Endometrial microvascular endothelial cells (primary cell): Measurements from ENCODE around the gene COL4A2. TPM values are rescaled to one million over a fixed set of nuclear protein-coding genes. Genes with fewer than 3 reads are reported as not detected.

Source experiments
- in situ Hi-C: cut with HindIII; loops from 2 replicates; pipeline ENCODE4 v1.10.0; 2017; ENCODE audit warnings: low sequenced_read_pairs, low pct_unique_long_range_greater_than_20kb; ENCODE audit errors: inconsistent ontology term
- total RNA-seq: library from RNA; depleted of rRNA; stranded (reverse); fragments of >200 nt; gene quantifications from one replicate; pipeline ENCODE4 v1.2.3, GENCODE V29; 2015; ENCODE audit errors: inconsistent ontology term

Gene COL4A2
- total RNA-seq: 444 TPM

DNA sequence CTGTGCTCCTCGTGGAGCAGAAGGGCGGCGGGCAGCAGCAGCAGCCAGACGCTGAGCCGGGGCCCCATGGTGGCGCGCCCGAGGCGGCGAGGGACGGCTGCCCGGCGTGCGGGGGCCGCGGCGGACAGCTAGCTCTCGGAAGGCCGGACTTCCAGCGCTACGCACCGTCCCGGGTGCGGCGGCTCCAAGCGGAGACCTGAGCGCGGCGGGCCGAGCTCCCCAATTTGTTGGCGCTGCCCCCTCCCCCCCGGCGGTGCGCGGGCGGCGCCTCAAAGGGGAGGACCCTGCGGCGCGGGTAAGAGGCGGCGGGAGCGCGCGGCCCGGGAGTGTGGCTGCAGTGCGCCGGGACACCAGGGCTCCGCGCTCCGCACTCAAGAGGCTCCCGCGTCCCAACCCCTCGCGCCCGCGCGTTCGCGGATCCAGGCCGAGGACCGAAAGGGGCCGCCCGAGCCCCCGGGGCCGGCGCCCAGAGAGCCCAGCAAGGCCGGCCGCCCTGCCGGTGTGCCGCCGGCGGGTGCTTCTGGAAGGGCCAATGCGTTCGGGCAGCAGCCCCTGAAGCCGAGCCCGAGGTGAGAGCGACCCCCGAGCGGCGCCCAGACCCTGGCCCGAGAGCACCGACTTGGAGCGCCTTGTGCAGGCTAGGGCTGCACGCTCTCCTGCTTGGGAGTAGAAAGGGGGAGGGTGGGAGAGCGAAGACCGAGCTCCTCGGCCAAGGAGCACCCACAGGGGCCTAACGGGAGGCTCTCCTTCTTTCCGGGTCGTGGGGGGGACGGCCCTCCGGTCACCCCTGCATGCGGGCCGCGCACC is at the start of gene COL4A2, which contains the start of gene COL4A1:
Gene COL4A2 (plus strand): TSS at position 325 of the 807 bp plus-strand sequence. CDS start 620 bp downstream, outside the sequence.
Gene COL4A1 (minus strand): TSS at position 198 of the 807 bp plus-strand sequence. CDS start 130 bp downstream, at position 68.
- in situ Hi-C loops: no loop called here

DNA sequence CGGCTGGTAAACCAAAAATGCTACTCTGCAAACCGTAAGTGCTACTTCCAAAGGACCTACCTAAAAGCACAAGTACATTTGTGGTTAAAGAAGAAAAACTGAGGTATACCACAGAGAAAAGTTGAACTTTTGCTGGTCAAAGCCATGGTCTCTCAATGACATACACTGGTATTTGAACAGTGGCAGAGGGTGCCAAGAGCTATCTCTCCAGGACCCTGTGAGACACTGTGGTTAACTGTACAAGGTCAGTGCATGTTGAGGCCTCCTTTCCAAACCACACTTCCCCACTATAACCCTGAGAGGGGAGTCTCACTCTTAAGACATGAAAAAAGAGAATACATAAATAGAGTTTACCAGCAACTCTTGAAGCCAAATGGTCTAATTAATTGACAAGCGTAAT is 49.7 kb upstream of the COL4A2 start:
- in situ Hi-C loops: no loop called here

DNA sequence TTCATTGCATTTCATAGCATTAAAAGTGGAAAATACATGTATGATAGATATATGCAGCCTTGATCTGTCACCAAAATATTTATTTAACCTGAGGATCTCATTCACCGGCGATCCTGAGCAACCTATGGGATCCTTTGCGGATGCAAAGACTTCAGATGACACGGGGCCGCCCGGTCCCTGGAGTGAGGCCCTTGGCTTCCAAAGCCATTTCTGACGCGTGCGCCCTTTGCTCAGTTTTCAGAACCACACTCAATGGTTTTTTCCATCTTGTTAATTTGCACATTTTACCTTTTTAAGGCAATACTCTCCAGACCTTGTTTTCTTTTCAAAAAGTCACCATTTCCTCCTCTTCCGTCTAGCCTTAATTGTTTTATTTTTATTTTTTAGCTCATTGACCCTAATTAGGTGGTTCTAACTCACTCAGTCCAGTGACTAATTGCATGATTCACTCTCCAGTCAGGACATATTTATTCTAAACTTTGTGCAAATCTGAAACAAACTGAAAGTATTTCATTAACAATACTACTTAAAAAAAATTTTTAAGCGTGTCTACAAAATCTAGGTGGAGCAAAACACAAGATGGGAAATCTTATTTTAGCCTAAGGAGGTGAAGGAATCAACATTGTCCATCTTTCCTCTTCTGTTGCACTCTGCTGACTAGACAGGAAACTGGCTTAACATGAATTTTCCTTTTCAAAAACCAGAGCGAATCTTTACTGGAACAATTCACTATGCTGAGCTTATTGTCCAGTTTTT is 48.0 kb upstream of the COL4A2 start:
- in situ Hi-C loops: no loop called here

DNA sequence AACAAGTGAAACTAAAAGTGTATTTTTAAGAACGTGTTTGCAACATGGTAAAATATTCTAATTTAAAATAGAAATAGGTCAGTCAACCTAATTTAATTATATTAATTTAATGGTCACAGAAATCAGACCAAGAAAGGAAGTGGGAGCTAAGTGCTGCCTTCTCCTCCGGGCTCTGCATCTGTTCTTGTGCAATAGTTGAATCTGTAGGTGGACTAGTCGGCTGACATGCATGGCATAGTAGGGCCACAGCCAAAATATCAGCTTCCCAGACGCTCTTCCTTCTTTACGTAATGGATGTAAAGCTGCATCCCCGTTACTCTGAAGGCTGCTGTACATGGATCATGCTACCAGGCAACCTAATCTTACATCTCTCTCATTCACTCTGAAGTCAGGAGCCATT is 47.4 kb upstream of the COL4A2 start:
- in situ Hi-C loops: no loop called here

DNA sequence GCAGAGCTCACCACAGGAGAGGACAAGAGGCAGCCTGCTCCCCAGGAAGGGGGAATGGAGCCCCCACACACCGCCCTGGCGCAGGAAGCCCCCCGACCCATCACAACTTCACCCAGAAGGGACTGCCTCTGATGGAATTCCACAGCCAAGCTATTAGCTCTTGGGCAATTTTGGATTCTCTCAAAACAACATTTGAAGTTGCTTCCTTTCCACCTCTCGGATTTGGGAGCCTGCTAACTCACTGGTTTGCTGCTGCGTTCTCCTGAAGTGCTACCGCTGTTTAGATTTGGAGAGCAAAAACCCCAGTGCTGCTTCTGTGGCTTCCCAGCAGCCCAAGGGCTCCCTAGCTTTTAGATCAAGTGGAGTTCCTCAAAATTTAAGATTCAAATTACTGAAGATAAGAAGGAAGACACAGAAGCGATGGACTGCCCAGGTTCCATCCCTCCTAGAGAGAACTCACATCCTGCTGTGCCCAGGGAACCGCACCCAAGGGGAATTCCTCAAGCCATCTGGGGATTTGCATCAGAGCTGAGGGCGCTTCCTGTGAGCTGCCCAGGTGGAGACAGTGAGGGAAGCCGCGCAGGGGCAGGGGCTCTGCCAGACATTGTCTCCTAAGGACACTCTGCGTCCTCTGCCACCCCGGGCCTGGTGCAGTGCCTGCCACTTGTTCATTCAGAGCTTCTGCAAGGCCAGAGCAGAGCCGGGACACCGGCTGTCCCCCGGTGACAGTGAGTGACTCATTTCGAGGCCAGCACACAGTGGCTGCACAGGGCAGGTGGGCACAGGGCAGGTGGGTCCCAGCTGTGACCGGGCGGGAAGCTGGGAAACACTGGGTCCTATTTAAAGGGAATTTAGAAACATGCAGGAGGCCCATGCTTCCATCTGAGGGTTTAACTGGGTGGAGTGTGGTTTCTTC is 45.7 kb upstream of the COL4A2 start:
- in situ Hi-C loops: no loop called here

DNA sequence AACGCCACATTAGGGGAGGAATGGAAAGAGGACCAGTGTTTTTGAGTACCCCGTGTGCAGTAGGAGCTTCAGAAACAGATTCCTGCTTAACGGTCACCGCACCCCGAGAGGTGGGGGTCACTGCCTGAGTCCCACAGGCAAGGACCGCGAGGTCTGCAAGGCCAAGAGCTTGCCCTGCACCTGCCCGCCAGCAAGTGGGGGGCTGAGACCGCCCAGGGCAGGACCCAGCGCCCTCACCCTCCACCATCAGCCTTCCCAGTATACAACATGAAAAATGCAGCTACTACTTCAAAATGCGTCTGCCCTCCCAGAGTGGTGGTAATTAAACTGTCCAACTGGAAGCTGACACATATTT is 45.0 kb upstream of the COL4A2 start:
- in situ Hi-C loops: no loop called here

DNA sequence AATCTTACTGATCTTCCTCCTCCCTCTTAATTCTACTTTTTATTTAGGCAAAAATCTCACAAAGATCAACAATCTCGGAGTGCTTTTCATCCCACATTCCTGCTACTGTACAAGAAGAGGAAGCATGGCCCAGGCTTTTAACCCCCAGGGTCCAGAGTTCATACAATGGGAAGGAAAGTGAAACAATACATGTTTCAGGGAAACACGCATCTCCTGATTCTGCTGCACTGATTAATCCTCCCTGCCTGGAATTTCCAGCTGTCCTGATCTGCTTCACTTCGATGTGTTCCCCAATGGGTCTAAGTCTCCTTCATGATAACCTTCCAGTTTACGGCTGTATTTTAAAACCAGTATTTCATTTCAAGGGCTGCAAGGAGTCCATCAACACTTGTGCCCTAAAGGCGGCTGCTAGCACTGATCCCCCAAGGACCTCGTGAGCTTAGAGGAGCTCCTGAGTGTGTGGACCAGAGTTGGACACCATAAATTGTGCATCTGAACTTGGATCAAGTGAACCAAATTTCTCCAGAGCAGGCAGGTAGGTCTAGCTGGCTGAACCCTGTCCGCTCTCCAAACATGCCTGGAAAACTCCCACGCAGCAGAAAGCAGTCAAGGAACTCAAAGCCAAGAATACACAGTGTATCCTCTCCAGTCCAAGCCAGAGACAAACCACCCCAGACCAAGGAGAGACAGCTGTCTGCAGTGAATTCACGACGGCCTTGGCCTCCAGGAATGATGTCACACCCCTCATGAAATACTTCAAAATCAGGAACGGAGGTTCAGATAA is 44.4 kb upstream of the COL4A2 start:
- in situ Hi-C loops: no loop called here

DNA sequence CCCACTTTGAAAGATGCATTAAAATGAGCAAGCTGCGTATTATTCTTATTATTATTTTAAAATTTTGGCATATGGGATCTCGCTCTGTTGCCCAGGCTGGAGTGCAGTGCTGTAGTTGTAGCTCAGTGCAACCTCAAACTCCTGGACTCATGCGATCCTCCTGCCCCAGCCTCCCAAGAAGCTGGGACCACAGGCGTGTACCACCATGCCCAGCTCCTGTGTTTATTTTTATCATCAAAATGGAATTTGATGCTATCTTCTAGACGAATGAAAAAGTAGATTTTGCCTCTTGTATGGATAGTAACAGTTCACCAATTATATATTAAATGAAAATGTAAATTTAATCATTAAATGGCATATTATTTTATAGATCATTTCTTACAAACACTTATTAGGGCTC is 43.7 kb upstream of the COL4A2 start:
- in situ Hi-C loops: no loop called here

DNA sequence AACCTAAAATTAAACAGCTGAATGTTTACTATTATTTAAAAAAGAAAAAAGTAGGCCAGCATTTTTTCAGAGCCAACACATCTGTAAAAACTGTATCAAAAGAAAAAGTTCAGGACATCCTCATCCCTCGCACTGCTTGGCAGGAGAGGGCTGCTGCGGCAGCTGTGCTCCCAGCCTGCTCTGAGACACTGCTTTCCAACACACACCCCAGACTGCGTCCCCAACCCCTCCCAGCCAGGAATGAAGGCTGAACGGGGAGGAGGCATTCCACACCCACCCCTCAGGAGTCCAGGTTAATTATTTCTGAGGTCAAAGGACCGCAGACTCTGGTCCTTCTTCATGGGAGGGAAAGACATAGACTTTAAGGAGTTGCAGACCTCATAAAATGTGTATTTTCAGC is 43.2 kb upstream of the COL4A2 start:
- in situ Hi-C loops: no loop called here

DNA sequence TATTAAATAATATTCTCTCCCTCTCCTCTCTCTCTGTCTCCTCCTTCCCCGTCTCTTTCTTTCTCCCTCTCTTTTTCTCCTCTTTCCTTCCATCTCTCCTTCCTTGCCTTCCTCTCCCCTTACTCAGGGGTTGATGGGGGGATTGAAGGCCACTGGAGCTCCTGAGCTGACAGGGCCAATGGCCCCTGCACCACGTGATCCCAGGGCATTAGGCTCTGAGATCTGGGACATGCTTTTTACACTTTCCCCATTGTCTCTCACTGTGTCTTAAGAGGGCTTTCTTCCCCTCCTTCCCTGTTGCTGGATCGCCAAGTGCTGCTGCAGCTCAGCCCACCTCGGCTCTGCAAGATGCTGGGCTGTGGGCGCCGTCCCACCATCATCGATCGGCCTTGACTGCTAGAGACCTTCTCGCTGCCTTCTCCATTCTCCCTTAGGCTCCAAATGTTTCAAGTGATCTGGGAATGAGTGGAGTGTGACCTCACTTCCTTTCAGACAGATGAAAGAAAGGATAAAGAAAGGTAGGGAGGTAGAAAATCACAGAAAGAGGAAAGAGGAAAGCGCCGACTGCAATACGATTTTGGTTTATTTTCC is 42.3 kb upstream of the COL4A2 start:
- in situ Hi-C loops: no loop called here

DNA sequence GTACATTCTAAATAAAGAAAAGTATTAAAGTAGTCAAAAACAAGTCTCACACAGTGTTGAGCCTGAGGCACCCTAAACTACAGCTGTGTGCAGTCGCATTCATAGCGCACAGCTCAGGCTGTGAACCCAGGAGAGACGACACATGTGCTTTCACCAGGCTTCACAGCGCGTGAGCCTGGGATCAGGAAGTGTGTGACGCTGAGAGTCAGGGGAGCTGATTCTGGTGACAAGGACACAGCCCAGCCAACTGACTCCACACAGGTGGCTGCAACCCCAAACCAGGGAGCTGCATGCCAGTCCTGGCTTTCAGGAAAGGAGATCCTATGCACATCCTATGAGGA is 41.8 kb upstream of the COL4A2 start:
- in situ Hi-C loops: no loop called here

DNA sequence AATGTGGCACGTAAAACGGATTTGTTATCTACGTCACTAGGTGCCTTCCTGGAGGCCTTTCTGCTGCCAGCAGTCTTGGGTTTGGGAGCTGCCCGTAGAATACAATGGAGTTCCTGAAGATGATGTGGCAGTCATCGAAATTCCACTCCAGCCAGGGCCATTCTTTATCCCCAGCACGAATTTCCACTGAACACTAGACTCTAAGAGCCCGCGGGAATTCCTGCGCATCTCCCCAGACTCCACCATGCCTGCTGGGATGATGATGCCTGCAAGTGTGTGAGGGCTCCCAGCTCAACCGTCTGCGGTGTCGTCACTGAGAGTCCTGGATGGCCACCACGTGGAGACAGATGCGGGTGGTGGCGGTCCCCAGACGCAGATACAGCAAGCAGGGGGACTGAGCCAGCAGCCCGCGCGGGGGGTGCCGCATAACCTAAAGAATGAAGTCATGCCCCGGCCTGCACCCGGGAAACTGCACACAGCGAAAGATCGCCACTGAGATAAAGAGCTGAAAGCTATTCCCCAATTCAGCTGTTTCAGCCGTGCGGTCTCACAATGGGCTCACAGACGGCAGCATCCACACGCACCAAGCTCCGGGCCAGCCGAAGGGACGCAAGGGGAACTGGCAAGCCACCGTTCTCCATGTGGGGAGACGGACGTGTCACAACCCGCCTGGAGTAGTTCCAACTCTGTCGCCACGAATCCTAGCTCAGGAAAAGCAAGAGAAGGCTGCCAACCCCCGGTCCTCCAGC is 41.2 kb upstream of the COL4A2 start:
- in situ Hi-C loops: no loop called here

DNA sequence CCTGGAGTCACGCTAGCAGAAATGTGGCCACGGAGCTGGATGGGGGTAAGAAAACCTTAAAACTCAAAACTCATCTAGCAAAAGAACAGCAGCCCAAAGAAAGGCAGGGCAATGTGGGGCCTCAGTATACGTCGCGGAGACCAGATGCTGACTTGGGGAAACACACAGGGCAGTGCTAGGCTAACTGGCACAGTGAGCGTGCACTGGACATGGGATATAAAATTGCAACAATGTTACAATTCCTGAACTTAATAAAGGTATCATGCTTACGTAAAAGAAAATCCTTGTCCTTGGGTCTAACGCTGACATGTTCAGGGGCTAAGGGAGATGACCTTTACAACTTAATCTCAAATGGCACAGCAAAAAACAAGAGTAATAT is 40.7 kb upstream of the COL4A2 start:
- in situ Hi-C loops: no loop called here

DNA sequence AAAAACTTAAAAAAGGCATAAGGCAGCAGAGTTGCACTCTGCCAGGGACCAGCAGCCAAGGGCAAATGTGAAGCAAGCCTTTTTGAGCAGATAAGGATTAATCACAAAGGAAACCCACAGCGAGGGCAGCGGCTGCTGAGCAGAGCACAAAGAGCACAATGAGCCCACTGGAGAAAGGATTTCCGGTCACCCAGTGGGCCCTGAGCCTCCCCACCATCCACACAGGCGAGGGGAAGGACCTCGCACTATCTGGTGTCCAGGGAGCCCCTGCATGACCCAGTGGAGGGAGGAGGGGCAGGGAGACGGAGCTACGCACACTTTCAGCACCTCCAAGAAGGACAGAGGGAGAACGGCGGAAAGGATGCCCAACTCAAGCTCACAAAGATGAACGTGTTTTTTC is 40.1 kb upstream of the COL4A2 start:
- in situ Hi-C loops: no loop called here

DNA sequence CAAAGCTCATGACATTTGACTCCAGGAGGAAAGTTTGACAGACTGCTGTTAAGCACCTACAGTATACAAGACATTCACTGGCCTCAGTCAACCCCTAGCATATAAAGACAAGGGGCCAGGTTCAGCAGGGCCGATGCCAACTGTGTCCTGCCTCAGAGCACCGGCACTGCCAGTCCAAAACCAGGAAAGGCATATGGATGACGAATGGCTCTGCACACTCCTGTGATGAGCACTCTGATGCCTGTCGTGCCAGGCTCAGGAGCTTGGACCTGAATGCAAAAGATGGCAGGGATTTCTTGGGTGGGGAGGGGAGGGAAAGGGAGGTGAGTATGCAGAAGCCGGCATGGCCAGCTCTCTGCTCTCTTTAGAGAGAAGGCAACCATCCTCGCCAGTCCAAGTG is 39.0 kb upstream of the COL4A2 start:
- in situ Hi-C loops: no loop called here

DNA sequence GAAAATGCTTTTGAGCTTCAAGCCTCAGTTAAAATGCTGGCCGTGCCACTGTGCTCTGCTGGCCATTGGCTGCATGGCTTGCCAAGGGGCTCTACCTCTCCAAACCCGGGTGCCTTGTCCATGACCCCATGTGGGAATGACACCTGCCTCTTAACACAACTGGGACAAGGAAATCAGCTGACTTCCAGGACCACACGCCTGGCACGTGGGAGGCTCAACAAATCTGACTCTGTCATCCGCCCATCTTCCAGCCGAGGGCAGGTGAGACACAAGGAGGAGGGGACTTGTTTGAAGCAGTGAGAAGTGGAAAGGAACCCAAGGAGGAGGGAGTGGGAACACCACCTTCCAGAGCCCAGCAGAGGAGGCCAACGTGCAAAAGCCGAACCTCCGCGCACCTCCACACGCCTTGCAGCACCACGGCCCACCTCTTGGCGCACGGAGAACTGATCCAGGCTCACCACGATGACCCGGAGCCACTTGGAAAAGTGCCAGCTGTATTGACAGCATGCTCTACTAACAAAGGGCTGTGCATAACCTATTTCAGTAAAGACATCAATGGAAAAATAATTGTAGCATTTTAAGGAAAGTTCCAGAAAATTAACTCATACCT is 38.4 kb upstream of the COL4A2 start:
- in situ Hi-C loops: no loop called here

DNA sequence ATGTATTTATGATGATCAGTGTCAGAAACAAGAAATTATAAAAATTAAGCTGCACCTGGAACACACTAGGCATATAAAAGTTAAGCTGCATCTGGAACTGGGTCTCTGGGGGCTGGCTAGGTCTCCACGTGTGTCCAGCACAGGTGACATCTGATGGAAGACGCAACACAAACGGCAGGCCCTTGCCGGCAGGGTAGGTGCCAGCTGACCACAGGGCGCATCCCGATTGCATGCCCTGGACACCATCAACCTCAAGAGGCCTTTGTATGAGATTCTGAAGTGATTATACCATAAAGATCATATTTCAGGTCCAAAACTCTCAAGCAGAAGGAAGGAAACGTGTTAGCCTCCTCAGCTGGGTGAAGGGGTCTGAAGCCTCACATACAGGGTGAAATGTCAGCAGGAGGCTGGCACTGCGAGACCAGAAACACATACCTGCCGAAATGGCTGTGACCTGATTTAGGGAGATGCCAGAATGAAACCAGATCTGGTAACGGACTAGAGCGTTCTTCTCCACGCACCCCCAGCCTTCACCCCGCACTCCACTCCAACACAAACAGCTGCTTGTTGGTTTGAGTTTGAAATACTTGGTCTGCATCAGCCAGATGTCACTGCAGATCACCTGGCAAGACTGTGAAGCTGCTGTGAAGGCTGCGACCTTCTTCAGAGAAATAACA is 37.4 kb upstream of the COL4A2 start:
- in situ Hi-C loops: no loop called here
